ENCODE results near the gene SORCS3.

DNA sequence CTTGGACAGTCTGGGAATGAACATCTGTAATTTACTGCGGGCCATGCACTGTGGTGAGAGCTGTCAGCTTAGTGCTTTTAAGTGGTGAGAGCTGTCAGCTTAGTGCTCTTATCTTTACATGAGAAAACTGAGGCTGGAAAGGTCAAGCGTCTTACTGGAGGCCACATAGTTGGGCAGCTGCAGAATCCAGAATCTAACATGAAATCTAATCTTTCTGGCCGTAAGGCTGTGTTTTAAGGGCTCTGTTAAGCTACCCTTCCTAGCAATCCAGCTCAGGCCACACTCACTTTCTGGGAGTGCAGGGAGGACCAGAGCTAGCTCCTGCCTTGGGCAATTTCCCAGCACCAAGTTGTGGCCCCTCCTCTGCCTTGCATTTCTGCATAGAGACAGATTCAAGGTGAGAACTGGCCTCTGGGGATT, 70.2 kb downstream of the SORCS3 start:
- TF ChIP-seq, protein P1, sequence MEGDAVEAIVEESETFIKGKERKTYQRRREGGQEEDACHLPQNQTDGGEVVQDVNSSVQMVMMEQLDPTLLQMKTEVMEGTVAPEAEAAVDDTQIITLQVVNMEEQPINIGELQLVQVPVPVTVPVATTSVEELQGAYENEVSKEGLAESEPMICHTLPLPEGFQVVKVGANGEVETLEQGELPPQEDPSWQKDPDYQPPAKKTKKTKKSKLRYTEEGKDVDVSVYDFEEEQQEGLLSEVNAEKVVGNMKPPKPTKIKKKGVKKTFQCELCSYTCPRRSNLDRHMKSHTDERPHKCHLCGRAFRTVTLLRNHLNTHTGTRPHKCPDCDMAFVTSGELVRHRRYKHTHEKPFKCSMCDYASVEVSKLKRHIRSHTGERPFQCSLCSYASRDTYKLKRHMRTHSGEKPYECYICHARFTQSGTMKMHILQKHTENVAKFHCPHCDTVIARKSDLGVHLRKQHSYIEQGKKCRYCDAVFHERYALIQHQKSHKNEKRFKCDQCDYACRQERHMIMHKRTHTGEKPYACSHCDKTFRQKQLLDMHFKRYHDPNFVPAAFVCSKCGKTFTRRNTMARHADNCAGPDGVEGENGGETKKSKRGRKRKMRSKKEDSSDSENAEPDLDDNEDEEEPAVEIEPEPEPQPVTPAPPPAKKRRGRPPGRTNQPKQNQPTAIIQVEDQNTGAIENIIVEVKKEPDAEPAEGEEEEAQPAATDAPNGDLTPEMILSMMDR (IDR thresholded peaks at IDR 0.05): no peak
- no peak for TF ChIP-seq POLR2A (IDR thresholded peaks at IDR 0.05)

Data from right lobe of liver (tissue), 4 donors.